Measurements from ENCODE around the gene CCNH.

The CCNH gene

GRCh38 chr5:87361536-87362213, 51.1 kb downstream of the CCNH start:
- no peak for DNase-seq (ENCODE audit: insufficient read length, low spot score)
- FAIRE-seq: peak; percentile 26

- DNase-seq (ENCODE audit: insufficient read length, low spot score) (no peak), FAIRE-seq (no peak)
Observed at GRCh38 chr5:87361031-87361445, 51.7 kb downstream of the CCNH start.

DNA sequence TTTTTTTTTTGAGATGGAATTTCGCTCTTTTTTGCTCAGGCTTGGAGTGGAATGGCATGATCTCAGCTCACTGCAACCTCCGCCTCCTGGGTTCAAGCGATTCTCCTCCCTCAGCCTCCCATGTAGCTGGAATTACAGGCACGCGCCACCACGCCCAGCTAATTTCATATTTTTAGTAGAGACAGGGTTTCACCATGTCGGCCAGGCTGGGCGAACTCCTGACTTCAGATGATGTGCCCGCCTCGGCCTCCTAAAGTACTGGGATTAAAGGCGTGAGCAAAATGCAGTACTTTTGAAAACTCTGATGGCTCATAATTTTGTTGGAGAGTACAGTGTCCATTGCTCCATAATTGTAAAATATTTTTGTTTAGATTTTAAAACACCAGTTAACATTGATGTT, 52.6 kb downstream of the CCNH start:
- FAIRE-seq (no peak), DNase-seq (ENCODE audit: insufficient read length, low spot score) (no peak)

DNA sequence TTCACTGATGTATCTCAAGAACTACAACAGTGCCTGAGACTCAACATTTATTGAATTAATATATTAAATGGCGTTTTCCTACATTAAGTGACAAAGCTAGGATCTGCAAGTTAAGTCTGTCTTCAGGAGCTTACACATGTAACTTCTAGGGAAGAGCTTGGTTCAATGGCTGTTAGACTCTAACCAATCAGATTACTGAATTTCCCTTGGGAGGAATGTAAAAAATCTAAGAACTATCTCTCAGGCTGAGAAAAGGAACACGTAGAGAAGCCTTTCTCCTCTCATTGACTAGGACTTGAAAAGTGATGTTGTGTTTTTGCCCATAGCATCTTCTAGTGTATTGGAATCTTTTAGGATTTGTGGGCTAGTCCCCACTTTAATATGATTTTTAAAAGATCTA, 53.6 kb downstream of the CCNH start:
- no peak for DNase-seq (ENCODE audit: insufficient read length, low spot score)
- no peak for FAIRE-seq

GRCh38 chr5:87354496-87354895, 58.2 kb downstream of the CCNH start:
- FAIRE-seq: no peak

GRCh38 chr5:87347841-87348240, 64.9 kb downstream of the CCNH start:
- DNase-seq (ENCODE audit: insufficient read length, low spot score) (no peak), FAIRE-seq (no peak)

More at GRCh38 chr5:87354496-87354895, 58.2 kb downstream of the CCNH start:
- no peak for DNase-seq (ENCODE audit: insufficient read length, low spot score)

DNA sequence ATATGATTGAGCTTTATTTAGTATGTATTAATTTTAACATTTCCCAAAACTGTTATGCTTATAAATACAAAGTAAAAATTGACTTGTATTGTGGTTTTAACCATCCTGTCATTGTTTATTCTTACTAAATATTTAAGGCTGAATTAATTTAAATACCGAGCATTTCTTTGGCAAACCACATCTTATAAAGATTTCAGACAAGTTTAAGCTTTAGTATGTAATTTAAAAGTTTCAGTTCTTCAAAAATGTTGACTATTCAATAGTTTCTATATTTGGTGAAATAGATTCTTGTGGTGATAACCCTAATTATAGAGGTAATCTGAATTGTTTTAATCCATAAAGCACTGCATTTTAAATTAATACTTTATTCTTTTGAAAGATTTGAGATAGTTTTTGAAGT, 65.5 kb downstream of the CCNH start:
- no peak for DNase-seq (ENCODE audit: insufficient read length, low spot score)
- no peak for FAIRE-seq

All from HTR-8/SVneo (cell line).